GM18526 (cell line): Measurements from ENCODE around the gene ABL2.

Experiments
- POLR2A ChIP-seq: IDR thresholded peaks from 3 replicates; pipeline ENCODE4 v1.6.1; 2011; ENCODE audit not compliant: insufficient read length; ENCODE audit errors: extremely low read depth

Gene ABL2

DNA sequence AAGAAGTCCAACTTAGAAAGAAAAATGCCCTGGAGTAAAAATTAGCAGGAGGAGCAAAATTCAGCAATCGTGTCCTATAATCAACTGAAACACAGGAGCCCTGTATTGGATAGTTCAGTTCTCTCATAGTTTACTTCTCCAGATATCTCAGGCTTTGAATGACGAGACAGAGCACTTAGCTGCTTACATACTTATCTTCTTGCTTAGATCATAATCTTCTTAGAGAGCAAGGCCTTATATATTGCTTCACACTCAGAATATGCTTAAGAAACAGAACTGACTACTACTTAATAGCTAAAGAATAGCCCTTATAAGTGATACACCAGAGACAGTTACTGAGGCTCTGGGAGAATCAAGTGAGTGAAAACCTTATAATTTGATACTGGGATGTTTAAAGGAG, 108.7 kb downstream of the ABL2 start:
- no peak for TF ChIP-seq POLR2A

- no peak for TF ChIP-seq POLR2A
Measured at GRCh38 chr1:179119513-179119912, 110.0 kb downstream of the ABL2 start.

DNA sequence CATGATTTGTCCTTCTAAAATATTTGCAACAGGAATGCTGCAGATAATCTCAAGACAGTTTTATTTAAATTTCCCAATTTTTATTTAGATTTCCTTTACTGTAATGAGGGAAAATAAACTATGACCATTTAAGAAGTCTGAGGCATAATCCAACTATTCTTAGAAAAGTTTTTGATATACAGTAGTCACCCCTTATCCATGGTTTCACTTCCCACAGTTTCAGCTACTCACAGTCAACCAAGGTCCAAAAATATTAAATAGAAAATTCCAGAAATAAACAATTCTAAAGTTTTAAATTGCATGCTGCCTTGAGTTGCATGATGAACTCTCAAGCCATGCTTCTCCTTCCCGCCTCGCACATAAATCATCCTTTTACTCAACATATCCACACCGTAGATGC, 114.3 kb downstream of the ABL2 start:
- no peak for TF ChIP-seq POLR2A

GRCh38 chr1:179108644-179109043, 120.8 kb downstream of the ABL2 start:
- TF ChIP-seq POLR2A, result no peak

GRCh38 chr1:179107706-179108629, 121.5 kb downstream of the ABL2 start:
- TF ChIP-seq POLR2A, result no peak

- TF ChIP-seq POLR2A, result no peak
Measured at GRCh38 chr1:179105393-179105792, 124.1 kb downstream of the ABL2 start.

DNA sequence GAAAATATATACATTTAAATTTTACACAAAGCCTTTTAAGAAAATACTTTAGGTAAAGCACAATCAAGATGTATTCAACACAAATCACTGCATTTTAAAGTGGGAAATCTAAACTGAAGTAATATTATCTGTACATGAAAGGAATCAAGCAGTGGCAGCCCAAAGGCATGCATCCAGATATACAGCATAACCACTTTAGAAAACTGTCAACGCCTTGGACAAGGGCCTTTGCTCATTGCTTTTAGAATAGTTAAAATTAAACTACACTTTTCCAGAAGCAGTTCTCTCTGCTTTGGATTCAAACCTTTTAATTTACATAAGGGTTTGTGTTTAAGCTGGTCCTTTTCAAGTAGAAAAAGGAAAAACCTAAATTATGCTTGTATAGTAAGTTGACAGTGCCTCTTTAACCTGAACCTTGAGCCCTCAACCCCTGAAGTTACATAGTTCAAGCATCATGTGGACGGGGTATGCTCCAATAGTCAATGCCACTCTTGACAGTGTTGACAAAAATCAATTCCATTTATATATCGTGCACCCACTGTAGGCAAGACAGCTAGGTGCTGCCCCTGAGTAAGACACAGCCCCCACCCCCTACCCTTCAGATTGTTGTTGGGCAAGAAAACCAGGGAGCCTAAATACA, 124.7 kb downstream of the ABL2 start:
- TF ChIP-seq POLR2A, result no peak

GRCh38 chr1:179103999-179104398, 125.5 kb downstream of the ABL2 start:
- TF ChIP-seq POLR2A, result no peak

DNA sequence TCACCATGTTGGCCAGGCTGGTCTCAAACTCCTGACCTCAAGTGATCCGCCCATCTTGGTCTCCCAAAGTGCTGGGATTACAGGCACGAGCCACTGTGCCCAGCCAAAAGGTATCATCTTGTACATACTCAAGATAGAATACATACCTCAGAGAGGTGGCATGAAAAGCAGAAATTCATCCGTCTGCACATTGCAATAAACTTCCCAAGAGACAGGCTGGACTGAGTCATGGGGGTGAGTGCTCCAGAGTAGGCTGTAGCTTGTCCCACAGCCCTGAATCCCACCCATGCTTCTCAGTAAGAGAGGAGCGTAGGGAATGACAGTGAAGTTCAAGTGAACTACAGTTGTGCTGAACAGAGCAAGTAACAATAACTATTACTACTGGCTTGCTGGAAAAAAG, 127.9 kb downstream of the ABL2 start:
- no peak for TF ChIP-seq POLR2A

GRCh38 chr1:179099891-179100290, 129.6 kb downstream of the ABL2 start:
- no peak for TF ChIP-seq POLR2A

DNA sequence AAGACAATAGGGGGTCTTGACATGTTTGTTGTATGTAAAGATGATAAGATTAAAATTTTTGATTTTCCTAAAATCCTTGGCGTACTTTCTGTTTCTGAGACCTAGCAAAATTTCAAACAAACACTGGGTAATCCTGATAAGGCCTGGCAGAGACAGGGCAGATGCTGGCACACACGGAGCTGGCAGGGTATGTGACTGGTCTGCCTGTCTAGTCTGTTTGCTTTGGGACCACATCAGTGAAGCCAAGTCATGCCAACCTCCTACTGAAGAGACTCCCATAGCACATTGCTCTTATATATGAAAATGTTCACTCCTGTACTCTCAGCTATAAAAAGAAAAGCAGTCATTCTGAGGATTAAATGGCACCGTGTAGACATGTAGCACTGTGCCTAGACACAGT, 133.6 kb downstream of the ABL2 start:
- no peak for TF ChIP-seq POLR2A

DNA sequence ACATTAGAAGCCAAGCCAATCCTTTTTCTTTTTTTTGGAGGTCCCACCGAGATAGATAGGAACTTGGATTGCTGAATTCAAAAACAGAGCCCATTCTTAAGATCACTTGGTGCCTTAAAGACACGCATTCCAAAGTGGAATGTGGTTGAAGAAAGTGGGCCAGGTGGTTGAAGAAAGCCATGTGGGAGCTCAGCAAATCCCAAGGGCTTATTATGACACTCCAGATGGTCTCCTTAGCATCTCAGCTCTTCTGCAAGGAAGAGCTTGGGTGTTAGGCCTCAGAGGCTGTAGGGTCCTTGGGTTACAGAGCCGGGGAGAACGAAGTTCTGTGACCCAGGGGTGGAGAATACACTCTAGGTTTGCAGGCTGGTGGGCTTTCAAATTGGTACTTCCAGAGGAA, 134.1 kb downstream of the ABL2 start:
- TF ChIP-seq POLR2A, result no peak

DNA sequence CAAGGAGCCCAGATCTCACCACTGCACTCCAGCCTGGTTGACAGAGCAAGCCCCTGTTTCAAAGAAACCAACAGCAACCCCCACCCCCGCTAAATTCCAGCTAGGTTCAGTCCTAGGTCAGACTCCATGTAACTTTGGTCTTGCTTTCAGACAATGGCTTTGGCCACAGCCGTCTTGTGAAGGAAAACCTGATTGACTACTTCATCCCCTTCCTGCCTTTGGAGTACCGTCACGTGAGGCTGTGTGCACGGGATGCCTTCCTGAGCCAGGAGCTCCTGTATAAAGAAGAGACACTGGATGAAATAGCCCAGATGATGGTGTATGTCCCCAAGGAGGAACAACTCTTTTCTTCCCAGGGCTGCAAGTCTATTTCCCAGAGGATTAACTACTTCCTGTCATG, 134.7 kb downstream of the ABL2 start:
- no peak for TF ChIP-seq POLR2A

GRCh38 chr1:179092896-179093461, 136.5 kb downstream of the ABL2 start:
- TF ChIP-seq POLR2A, result no peak

DNA sequence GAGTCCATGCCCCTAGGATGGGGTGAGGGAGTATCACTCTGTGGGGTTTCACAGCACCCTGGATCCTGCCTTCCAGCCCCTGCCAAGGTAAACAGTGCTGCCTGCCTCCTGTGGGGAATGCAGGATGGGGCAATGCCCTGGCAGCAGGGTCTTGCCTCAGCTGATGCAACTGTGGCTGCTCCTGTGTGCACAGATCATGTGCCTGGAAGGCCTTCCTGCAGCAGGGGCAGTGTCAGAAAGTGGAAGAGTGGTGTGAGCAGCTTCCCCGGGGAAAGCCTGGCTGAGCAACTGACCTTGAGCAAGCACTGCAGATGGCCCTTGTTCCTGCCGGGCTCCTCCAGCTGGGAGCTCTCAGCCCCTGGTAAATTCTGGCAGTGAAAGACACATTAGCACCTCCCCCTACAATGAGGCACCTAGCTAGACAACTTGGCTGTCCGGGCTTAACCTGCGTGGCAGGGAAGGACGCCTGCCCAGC, 137.7 kb downstream of the ABL2 start:
- TF ChIP-seq POLR2A, result no peak

DNA sequence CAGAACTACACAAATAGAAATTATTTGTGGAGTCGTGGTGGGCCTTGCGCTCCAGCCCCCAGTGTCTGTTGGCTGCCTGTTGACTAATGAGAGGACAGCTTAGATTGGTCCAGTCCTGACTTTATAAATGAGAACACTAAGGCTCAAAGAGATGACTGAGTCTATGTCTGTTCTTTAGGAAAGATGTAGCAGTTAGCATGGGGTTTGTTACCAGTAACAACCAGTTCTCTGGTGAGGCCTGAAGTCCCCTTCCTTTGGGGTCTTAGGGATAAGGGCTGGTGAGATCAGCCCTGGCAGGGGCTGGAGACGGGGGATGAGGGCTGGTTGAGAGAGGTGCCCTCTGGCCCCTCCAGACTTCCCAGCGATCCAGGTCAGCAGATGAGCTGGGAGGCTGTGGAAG, 138.6 kb downstream of the ABL2 start:
- TF ChIP-seq POLR2A, result no peak
